HG02588 (cell line): ENCODE data around the gene PLXND1.

ENCODE experiments used
- ATAC-seq: cut with Tn5 transposase; IDR thresholded peaks from one replicate; pipeline ENCODE4 v1.9.1; 2021; ENCODE audit warnings: mild to moderate bottlenecking, moderate library complexity; ENCODE audit not compliant: unreplicated experiment

Gene PLXND1

GRCh38 chr3:129627350-129628168, 21.1 kb upstream of the PLXND1 start:
- peak; percentile 31 for ATAC-seq

- ATAC-seq: peak; percentile 95
These were observed 20.4 kb upstream of the PLXND1 start for GRCh38 chr3:129626744-129627349.

- no peak for ATAC-seq
These were observed 18.8 kb upstream of the PLXND1 start for GRCh38 chr3:129625072-129625874.

GRCh38 chr3:129624347-129625071, 18.0 kb upstream of the PLXND1 start:
- no peak for ATAC-seq

GRCh38 chr3:129623447-129624118, 17.1 kb upstream of the PLXND1 start:
- no peak for ATAC-seq

GRCh38 chr3:129622933-129623332, 16.5 kb upstream of the PLXND1 start:
- ATAC-seq: no peak

- no peak for ATAC-seq
These were observed 15.9 kb upstream of the PLXND1 start for GRCh38 chr3:129622226-129622874.

GRCh38 chr3:129621626-129622225, 15.2 kb upstream of the PLXND1 start:
- no peak for ATAC-seq

GRCh38 chr3:129620828-129621559, 14.5 kb upstream of the PLXND1 start:
- no peak for ATAC-seq

GRCh38 chr3:129619726-129620162, 13.3 kb upstream of the PLXND1 start:
- ATAC-seq: no peak

GRCh38 chr3:129618901-129619671, 12.6 kb upstream of the PLXND1 start:
- no peak for ATAC-seq

- ATAC-seq: no peak
These were observed 11.8 kb upstream of the PLXND1 start for GRCh38 chr3:129618186-129618820.

GRCh38 chr3:129617381-129618185, 11.1 kb upstream of the PLXND1 start:
- ATAC-seq: no peak

- ATAC-seq: no peak
These were observed 10.2 kb upstream of the PLXND1 start for GRCh38 chr3:129616713-129617112.

GRCh38 chr3:129616291-129616690, 9.8 kb upstream of the PLXND1 start:
- ATAC-seq: no peak

- ATAC-seq: no peak
These were observed 9.3 kb upstream of the PLXND1 start for GRCh38 chr3:129615751-129616281.
